ENCODE results near the gene PNPLA2. TPM values are rescaled to one million over a fixed set of nuclear protein-coding genes. Genes with fewer than 3 reads are reported as not detected.

Gene PNPLA2
- polyA plus RNA-seq, 4 donors, result 49.8 to 83.4 (median 57.7) TPM

DNA sequence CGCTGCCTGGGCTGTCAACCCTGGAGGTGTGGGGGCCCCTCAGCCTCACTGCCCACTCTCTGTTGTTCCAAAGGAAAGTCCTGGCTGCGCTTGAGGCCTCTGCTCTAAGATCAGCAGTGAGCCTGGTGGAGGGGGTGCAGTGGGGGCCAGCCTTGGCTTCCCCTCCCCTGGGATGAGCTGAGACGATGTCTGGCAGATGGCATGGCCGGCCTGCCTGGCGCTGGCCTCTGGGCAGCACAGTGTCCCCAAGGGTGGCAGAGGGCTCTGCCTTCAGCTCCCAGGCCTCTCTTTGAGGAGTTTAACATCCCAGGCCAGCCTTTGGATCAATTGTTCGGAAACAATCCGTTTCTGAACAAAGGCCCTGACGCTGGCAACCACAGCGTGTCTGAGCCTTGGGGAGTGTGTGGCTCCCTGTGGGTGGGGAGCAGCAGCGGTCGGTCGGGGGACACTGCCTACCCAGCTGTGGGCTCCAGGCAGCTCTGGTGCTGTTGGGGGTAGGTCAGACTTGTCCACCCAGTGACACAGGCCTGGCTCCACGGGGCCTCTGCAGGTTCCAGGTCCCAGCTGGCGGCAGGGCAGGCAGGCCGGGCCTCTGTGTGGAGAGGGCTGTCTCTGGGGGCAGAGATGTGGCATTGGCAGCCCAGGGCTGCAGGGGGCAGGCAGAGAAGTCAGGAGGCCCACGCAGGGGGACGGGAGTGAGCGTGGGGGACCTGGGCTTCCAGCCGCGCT is 36.1 kb downstream of the PNPLA2 start:
- DNase-seq (ENCODE audit: low read depth in 4 of 4, low spot score in 3 of 4), result no peak

DNA sequence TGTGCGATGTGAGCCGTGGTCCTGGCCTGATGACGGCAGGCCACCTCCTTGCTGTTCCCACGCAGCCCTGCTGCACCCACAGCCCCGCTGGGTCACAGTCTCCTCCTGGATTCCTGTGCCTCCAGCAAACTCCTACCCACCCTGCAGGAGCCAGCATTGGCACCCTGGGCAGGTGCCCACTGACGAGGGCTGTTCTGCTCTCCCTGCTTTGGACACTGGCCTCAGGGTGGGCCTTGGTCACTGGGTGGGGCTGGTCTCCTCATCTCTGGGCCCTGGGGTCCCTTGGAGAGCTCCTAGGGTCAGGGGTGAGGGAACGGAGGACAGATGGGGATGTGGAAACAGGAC is 36.6 kb downstream of the PNPLA2 start:
- DNase-seq (ENCODE audit: low read depth in 4 of 4, low spot score in 3 of 4), result no peak

DNA sequence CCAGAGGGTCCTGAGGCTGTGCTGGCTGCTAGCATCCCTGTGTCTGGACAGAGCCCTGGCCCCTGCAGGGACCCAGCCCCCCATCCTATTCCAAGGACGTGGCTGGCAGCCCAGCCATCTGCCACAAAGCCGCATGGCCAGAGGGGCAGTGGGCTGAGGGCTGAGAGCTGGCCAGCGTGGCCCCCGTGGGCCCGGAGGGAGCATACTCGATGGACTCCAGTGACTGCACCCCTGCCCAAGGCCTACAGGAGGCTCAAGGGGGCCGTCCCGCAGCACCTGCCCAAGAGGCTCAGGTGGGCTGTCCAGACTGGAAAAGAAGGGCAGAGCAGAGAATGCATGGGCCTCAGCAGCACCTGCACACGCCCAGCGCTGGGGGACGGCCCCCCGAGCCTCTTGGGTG is 37.1 kb downstream of the PNPLA2 start:
- DNase-seq (ENCODE audit: low read depth in 4 of 4, low spot score in 3 of 4), result no peak

DNA sequence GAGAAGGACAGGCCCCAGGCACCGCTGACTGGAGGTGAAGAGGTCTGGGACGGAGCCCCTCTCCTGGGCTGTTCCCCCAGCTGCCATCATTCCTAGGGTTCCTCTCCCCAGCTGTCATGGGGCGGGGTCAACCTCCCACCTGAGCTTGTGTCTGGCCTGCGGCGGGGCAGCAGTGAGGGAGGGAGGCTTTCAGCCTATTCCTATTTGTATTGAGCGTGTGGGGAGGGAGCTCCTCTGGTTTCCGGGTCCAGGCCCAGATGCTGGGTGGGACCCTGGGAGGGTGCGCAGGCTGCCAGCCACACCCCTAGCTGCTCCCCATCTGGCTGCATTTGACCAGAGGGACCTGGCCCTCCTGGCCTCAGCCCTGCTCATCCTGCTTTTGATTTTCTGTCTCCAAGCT is 37.7 kb downstream of the PNPLA2 start:
- no peak for DNase-seq (ENCODE audit: low read depth in 4 of 4, low spot score in 3 of 4)

DNA sequence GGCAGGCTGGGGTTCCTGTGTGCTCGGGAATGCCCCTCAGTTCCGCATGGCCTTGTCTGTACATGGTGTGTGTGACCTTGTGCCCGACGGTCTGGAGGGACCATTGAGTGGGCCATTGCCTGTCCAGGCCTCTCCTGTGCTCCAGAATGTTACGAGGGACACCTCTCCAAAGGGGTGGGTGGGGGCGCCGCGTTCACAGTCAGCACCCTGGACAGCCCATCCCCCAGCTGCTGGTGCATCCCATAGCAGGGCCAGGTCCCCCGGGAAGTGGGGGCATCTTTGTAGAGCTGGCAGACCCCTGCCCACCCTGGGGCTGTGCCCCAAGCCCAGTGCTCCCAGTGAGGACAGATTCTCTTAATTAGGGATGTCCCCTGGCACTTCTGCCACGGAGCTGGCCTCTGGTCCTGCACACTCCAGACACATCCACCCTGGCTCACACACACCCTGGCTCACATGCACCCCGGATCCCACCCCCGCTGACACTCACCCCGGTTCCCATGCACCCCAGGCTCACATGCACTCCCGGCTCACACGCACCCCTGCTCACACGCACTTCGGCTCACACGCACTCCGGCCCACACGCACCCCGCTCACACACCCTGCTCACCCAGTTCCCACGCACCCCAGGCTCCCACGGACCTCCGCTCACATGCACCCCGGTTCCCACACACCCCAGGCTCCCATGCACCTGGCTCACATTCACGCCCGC is 39.5 kb downstream of the PNPLA2 start:
- no peak for DNase-seq (ENCODE audit: low read depth in 4 of 4, low spot score in 3 of 4)

DNA sequence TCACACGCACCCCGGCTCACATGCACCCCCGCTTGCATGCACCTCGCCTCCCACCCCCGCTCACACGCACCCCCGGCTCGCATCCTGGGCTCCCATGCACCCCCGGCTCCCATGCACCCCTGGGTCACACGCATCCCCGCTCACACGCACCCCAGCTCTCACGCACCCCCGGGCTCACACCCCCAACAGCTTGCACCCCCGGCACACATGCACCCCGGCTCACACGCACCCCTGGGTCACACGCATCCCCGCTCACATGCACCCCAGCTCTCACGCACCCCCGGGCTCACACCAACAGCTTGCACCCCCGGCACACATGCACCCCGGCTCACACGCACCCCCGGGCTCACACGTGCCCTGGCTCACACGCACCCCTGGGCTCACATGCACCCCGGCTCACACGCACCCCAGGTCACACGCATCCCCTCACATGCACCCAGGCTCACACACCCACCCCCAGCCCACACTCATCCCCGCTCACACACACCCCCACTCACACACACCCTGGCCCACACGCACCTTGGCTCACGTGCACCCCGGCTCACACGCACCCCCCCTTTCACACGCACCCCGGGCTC is 40.1 kb downstream of the PNPLA2 start:
- no peak for DNase-seq (ENCODE audit: low read depth in 4 of 4, low spot score in 3 of 4)

DNA sequence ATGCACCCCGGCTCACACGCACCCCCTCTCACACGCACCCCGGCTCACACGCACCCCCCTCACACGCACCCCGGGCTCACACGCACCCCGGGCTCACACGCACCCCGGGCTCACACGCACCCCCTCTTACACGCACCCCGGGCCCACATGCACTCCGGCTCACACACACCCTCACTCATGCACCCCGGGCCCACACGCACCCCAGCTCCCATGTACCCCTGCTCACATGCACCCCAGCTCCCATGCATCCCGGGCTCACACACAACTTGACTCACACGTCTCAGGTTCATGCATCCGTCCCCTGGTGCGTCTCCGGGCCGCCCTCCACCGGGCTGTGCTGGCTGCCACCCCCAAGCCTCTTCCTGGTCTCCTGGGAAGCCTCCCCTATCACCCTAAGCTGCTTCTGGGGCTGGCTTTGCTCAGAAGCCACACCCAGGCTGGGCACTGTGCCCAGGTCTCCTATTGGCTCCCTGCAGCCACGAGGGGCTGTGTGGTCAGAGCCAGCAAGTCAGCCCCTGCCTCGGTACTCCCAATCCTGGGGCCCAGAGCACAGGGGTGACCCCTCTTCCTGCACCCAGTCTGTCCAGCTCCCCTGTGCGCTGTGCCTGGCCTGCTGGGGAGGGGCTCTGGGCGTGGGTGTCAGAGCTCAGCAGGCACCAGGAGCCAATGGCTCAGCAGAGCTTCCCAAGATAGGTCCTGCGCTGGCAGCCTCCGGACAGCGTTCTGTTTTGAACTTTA is 40.8 kb downstream of the PNPLA2 start:
- no peak for DNase-seq (ENCODE audit: low read depth in 4 of 4, low spot score in 3 of 4)

DNA sequence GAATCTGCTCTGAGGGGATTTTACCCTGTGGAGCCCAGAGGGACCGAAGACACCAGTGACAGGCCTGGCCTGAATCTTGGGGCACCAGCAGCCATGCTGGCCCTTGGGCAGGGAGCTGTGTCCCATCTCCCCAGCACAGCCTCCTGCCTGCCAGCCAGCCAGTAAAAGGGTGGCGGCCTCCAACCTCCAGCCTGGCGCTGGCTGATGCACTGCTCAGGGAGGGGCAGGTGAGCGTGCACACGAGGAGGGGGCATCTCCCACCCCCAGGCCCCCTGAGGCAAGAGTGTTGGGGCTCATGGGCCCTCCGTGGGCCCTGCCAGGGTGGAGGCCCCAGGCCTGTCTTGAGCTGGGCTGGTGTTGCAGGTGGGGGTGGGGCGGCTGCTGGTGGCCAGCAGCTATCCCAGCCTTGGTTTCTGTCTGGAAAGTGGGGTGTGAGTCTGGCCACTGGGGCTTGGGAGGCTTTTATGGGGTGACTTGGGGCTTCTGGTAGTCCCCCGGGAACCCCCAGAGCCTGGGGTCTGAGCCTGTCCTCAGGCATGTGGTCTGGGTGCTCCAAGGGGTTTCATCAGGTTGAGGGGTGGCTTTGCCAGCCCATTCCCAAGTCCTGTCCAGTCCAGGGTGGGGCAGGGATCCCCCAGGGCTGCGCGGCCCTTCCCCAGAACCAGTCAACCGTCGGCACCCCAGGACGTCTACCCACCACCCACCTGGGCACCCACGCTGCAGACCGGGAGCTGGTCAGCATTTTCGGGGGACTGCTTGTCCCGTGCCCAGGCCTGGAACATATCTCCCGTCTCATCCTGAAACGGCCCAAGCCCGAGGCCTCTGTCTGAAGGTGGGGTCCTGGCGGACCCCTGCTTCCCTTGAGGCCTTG is 41.8 kb downstream of the PNPLA2 start:
- no peak for DNase-seq (ENCODE audit: low read depth in 4 of 4, low spot score in 3 of 4)

DNA sequence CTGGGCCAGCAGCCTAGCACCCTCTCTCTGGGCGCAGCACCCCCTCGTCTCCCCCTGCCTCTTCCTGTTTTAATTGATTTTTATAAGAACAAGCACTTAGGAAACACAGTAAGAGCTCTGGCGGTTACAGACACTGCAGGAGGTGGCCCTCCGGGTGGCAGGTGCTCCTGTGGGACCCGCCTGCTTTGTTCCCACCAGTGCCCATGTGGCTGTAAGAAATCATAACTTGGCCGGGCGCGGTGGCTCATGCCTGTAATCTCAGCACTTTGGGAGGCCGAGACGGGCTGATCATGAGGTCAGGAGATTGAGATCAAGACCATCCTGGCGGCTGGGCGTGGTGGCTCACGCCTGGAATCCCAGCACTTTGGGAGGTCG is 42.4 kb downstream of the PNPLA2 start:
- no peak for DNase-seq (ENCODE audit: low read depth in 4 of 4, low spot score in 3 of 4)

DNA sequence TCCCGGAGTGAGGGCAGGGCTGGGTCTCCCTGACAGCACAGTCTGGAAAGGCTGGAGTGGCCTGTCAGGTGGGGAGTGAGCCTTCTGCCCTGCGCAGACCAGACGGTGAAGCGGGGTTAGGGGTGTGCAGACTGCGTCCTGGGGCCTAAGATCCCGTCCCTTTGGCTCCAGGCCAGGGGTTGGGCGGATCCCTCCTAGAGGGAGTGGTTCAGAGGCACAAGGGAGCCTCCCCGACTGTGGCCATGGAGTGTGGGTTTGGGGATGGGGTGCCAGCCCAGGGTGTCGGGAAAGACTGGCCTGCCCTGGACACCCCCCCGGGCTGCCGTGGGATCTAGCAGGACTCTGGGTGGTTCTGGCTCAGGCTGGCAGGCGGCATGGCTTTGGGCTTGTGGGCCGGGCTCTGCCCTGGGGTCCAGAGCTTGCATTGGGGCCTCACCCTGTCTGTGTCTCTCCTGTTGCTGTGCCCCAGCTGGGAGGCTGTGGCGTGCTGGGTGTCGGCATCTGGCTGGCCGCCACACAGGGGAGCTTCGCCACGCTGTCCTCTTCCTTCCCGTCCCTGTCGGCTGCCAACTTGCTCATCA is 43.5 kb downstream of the PNPLA2 start:
- DNase-seq (ENCODE audit: low read depth in 4 of 4, low spot score in 3 of 4), result no peak

DNA sequence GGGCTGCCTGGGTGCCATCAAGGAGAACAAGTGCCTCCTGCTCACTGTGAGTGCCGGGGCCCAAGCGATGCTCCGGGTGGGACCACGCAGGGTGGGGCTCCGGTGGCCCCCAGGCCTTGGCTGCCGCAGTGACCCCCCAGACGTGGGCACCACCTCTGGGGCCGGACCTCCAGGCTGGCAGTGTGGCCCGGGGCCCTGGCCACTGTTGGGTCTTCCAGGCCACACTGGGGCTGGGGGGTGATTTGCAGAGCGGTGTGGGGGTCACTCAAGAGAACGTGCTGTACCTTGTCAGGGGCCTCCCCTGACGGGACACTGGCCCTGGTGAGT is 43.9 kb downstream of the PNPLA2 start:
- DNase-seq (ENCODE audit: low read depth in 4 of 4, low spot score in 3 of 4), result no peak

DNA sequence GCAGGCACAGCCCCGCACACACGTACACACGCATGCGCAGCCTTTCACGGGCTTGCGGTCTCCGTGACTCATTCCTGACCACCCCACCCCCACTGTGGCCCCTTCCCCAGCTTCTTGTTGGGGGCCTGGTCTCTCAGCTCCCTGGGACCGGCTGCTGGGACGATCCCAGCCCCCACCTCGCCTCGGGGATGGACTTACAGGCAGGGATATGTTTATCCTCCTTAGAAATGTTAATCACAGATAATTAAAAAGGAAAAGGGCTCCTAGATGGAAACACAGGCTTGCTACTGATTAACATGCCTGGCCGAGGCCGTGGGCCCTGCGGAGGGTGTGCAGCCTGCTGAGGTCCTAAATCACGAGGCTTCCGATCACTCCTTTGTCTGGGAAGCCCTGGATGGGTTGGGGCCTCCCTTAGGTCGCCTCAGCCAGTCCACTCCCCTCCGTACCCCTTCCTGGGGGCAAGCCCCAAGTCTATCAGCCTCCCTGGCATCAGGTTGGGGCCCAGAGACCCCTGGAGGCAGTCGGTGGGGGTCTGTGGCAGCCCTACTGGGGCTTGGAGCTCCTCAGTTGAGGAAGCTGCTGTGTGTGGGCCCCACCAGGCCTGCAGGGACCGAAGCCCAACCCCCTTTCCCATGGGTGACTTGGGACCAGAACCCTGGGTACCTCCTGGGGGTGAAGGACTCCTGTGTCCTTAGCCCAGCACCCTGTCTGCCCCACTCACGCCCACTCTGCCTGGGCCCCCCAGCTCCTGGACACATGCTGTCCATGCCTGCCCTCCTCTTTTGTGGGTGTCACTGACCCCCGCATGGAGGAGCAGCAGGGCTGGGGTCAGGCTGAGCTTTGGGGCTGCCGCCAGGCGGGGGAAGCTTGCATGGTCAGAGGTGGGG is 44.6 kb downstream of the PNPLA2 start:
- no peak for DNase-seq (ENCODE audit: low read depth in 4 of 4, low spot score in 3 of 4)

DNA sequence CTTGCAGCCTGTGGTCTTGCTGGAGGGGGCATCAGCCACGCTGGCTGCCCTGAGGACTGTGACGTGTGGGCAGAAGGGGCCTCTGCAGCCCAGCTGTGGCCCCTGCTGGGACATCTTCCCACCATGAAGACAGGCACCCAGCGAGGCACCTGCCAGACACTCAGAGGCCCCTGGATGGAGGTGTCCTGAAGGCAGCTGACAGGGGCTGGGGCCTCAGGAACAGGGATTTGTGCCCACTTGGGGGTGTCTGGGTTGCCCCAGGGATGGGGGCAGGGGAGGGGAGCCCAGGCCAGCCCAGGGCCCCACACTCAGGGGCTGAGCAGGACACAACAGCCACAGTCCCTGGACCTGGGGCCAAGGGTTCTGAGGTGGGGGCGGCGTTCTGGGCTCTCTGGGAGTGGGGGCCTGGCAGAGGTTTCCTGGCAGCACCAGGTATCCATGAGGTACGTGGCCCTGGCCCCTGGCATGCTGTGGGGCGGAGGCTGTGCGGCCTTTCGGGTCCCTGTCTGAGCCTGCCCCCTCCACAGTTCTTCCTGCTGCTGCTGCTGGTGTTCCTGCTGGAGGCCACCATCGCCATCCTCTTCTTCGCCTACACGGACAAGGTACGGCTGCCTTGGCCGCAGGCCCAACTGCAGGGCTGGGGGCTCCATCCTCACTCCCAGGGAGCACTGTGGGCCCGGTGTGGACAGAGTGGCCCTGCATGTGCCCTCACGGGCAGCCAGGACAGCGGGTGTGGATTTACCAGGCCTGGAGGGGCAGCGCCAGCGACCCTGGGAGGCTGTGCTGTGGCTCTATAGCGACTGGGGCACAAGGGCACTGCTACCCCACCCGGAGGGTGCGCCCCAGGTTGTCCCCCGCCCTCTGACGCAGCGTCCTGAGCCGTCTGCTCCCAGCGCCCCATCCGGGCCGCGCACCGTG is 45.5 kb downstream of the PNPLA2 start:
- DNase-seq (ENCODE audit: low read depth in 4 of 4, low spot score in 3 of 4), result no peak

DNA sequence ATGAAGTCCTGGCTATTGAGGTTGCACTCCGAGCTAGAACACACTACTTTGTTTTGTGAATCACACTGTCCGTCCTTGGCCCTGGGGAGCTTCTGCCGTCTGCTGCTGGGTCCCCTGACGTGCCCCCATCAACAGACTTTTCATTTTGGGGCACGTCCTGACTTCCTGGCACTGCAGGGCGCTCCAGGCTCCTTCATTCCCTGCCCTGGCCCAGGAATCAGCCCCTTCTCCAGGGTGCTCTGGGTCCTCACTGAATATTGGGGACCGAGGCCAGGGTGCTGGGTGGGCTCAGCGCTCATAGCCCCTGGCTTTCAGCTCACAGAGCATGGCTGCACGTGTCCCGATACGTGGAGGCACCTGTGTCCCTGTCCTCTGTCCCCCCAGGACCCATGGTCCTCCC is 46.2 kb downstream of the PNPLA2 start:
- no peak for DNase-seq (ENCODE audit: low read depth in 4 of 4, low spot score in 3 of 4)

DNA sequence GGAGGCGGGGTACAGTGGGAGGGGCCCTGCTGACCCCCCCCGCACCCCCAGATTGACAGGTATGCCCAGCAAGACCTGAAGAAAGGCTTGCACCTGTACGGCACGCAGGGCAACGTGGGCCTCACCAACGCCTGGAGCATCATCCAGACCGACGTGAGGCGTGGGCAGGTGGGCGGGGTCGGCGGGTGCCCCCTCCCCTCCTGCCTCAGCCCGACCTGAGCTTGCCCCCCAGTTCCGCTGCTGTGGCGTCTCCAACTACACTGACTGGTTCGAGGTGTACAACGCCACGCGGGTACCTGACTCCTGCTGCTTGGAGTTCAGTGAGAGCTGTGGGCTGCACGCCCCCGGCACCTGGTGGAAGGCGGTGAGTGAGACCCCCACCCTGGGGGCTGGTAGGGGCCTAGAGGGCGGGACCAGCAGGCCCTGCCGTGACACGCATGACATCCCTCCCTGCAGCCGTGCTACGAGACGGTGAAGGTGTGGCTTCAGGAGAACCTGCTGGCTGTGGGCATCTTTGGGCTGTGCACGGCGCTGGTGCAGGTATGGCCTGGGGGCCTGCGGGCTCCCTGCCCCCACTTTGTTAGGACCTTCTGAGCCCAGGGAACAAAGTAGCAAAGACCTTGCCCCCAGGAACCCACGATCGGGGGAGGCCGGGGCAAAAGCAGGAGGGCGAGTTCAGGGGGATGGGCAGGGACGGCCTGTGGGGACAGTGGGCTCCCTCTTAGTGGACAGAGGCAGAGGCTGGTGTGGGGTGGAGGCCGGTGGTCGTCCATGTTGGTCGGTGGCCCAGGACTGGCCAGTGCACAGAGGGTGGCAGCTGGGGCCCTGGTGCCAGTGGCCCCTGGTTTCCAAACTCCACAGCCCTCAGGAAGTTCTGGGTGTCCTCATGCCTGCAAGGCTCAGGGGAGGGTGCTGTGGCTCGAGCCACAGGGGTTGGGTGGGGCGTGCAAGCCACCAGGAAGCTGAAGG is 47.0 kb downstream of the PNPLA2 start:
- no peak for DNase-seq (ENCODE audit: low read depth in 4 of 4, low spot score in 3 of 4)

DNA sequence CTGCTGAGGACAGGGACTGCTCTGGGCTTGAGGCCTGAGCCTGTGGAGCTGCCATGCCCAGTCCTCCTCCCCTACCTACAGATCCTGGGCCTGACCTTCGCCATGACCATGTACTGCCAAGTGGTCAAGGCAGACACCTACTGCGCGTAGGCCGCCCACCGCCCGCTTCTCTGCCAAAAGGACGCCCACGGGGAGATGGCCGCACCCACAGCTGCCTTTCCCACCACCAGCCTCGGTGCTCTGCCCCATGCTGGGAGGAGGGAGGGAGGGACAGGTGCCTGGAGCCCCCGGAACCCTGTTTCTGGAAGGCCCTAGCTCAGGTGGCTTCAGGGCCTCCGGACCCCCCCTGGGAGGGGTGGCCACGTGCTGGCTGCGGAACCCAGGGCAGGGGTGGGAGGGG is 47.8 kb downstream of the PNPLA2 start:
- no peak for DNase-seq (ENCODE audit: low read depth in 4 of 4, low spot score in 3 of 4)

DNA sequence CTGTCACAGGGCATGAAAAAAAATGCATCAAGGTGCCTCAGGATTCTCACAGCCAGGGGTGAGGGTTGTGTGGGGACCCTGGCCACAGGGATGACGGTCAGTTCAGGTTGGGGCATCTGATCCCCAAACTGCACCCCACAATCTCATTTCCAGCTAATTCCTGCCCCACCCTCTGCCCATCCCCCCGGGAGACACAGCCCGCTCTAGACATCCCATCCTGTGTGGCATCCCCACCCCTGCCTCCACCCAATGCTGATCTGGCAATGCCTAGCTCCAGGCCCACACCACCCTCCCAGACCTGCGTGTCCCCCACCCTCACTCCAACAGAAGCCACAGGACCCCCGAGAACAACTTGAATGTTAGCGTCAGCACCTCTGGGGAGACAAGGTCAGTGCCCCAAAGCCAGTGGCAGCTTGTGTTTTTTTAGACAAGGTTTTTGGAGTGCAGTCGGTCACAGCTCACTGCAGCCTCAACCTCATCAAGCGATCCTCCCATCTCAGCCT is 49.2 kb downstream of the PNPLA2 start:
- no peak for DNase-seq (ENCODE audit: low read depth in 4 of 4, low spot score in 3 of 4)

All from right renal pelvis (tissue), 4 donors.